Lower leg skin (tissue), 4 donors: ENCODE results near the gene EBF3. TPM values are rescaled to one million over a fixed set of nuclear protein-coding genes. Genes with fewer than 3 reads are reported as not detected.

Source experiments
- DNase-seq, 2 donors: peaks; one replicate each; pipeline ENCODE4 v3.0.0-alpha.2; 2019; ENCODE audit warnings: low spot score in 2 of 2
- H3K4me3 ChIP-seq: fragments of 200-600 bp; sonication (generic); 2 replicates; pipeline ENCODE4 v1.5.1; 2017; ENCODE audit warnings: mild to moderate bottlenecking, low read depth; ENCODE audit not compliant: poor library complexity, severe bottlenecking
- CTCF ChIP-seq, 3 donors: fragments of 450-650 bp; IDR thresholded peaks; one replicate each; pipeline ENCODE4 v1.5.1; 2016; ENCODE audit warnings: antibody characterized with exemption in 3 of 3, mild to moderate bottlenecking in 3 of 3, moderate library complexity in 2 of 3
- POLR2A ChIP-seq, 2 donors: fragments of 450-650 bp; IDR thresholded peaks; one replicate each; pipeline ENCODE4 v1.6.1; 2016 to 2017; ENCODE audit warnings: antibody characterized with exemption in 2 of 2, mild to moderate bottlenecking in 1 of 2, moderate library complexity in 1 of 2
- WGBS, 2 donors: methylation state at CpG; one replicate each; pipeline ENCODE4 v1.1.5; 2018; 5-methylcytosine and 5-hydroxymethylcytosine counted together
- intact Hi-C: fragments of 100-400 bp; cut with DNase I; formaldehyde crosslinking; loops from one replicate; pipeline ENCODE4 v1.15.0; 2023; ENCODE audit warnings: low total_unique reads
- total RNA-seq, 4 donors: library from RNA; depleted of rRNA; stranded (reverse); fragments of >200 nt; gene quantifications; one replicate each; pipeline ENCODE4 v1.1.0, GENCODE V29; 2016

EBF3 gene
- total RNA-seq, 4 donors from 2014 or later, result 0.80 to 8.5 (median 2.4) TPM

GRCh38 chr10:129969911-129970464, 5.9 kb upstream of the EBF3 start:
- TF ChIP-seq CTCF (IDR thresholded peaks at IDR 0.05), result no peak
- TF ChIP-seq POLR2A (IDR thresholded peaks at IDR 0.05), result no peak
- intact Hi-C loops, result loop anchor here (5.0 to 10.0 kb wide), 2 partner anchors 1335 to 1758 kb away; no protein-coding TSS in a partner anchor
- no peak for DNase-seq
- WGBS, 2 donors, result 5 to 7% methylated on average over 14 of the region's 14 CpGs
- no peak overlapping the region for H3K4me3 ChIP-seq

- no peak for DNase-seq
These were observed 5.3 kb upstream of the EBF3 start for GRCh38 chr10:129969184-129969910.

GRCh38 chr10:129968853-129969183, 4.7 kb upstream of the EBF3 start:
- no peak overlapping the region for H3K4me3 ChIP-seq
- WGBS, 2 donors, result 1 to 7% methylated on average over 8 to 15 of the region's 15 CpGs
- intact Hi-C loops, result no loop called here

More at GRCh38 chr10:129969184-129969910, 5.3 kb upstream of the EBF3 start:
- peak overlapping the region; percentile 4 for H3K4me3 ChIP-seq
- no peak for TF ChIP-seq POLR2A (IDR thresholded peaks at IDR 0.05)
- no peak for TF ChIP-seq CTCF (IDR thresholded peaks at IDR 0.05)
- intact Hi-C loops, result no loop called here
- 4 to 5% methylated on average over 51 to 52 of the region's 68 CpGs for WGBS, 2 donors

GRCh38 chr10:129968020-129968852, 4.2 kb upstream of the EBF3 start:
- TF ChIP-seq CTCF (IDR thresholded peaks at IDR 0.05) (no peak), POLR2A (IDR thresholded peaks at IDR 0.05) (no peak)
- no peak for DNase-seq
- intact Hi-C loops, result no loop called here
- H3K4me3 ChIP-seq, result no peak overlapping the region
- WGBS, 2 donors, result 32 to 35% methylated on average over 56 of the region's 62 CpGs

More at GRCh38 chr10:129968853-129969183, 4.7 kb upstream of the EBF3 start:
- no peak for TF ChIP-seq POLR2A (IDR thresholded peaks at IDR 0.05)
- TF ChIP-seq CTCF (IDR thresholded peaks at IDR 0.05), result no peak
- DNase-seq, result no peak

- intact Hi-C loops, result no loop called here
- no peak overlapping the region for H3K4me3 ChIP-seq
- WGBS, 2 donors, result 19 to 24% methylated on average over 13 to 25 of the region's 28 CpGs
- TF ChIP-seq CTCF (IDR thresholded peaks at IDR 0.05), result no peak
- no peak for TF ChIP-seq POLR2A (IDR thresholded peaks at IDR 0.05)
- no peak for DNase-seq
These were observed 3.5 kb upstream of the EBF3 start for GRCh38 chr10:129967579-129968019.
